ENCODE data around the gene NUP88. TPM values are rescaled to one million over a fixed set of nuclear protein-coding genes. Genes with fewer than 3 reads are reported as not detected.

Gene NUP88
- total RNA-seq (ENCODE audit: low replicate concordance): 54.3 and 73.6 TPM in 2 replicates

GRCh38 chr17:5419356-5419958 lies at the start of gene NUP88:
Gene NUP88, minus strand, starts transcription at chr17:5419662. Its CDS starts 12 bp downstream, at chr17:5419650.

GRCh38 chr17:5438716-5439445 lies 19.4 kb upstream of the NUP88 start, which contains the start of gene C1QBP:
Gene C1QBP, minus strand, starts transcription at chr17:5439155. Its CDS starts 82 bp downstream, at chr17:5439073.

GRCh38 chr17:5419959-5420653 lies 644 bp upstream of the NUP88 start, which contains the start of gene RPAIN:
Gene RPAIN, plus strand, starts transcription at chr17:5420182. Its CDS starts 29 bp downstream, at chr17:5420211.

Other genes starting within 250 kb of the NUP88 start
- 3.3 and 5.3 TPM in 2 replicates for gene ZNF594, start 227.8 kb downstream of the NUP88 start, total RNA-seq (ENCODE audit: low replicate concordance)
- gene SCIMP, start 184.8 kb downstream of the NUP88 start, total RNA-seq (ENCODE audit: low replicate concordance): not detected in 2 replicates
- 36.6 and 44.7 TPM in 2 replicates for gene RABEP1, start 137.4 kb downstream of the NUP88 start, total RNA-seq (ENCODE audit: low replicate concordance)
- gene RPAIN, start 520 bp upstream of the NUP88 start, total RNA-seq (ENCODE audit: low replicate concordance): 31.9 and 48.9 TPM in 2 replicates
- gene C1QBP, start 19.5 kb upstream of the NUP88 start, total RNA-seq (ENCODE audit: low replicate concordance): 105 and 188 TPM in 2 replicates
- gene DHX33, start 49.3 kb upstream of the NUP88 start, total RNA-seq (ENCODE audit: low replicate concordance): 8.7 and 10.3 TPM in 2 replicates
- gene DERL2, start 66.5 kb upstream of the NUP88 start, total RNA-seq (ENCODE audit: low replicate concordance): 17.9 and 23.2 TPM in 2 replicates
- 5.6 and 13.5 TPM in 2 replicates for gene MIS12, start 66.9 kb upstream of the NUP88 start, total RNA-seq (ENCODE audit: low replicate concordance)
- gene NLRP1, start 164.8 kb upstream of the NUP88 start, total RNA-seq (ENCODE audit: low replicate concordance): 7.3 and 39.5 TPM in 2 replicates

Data from smooth muscle cell of the coronary artery (primary cell).